GM18508 (cell line): ENCODE measurements around the gene ARL6.
A peak's percentile ranks its signal among the peaks of the same experiment; 100 is the strongest.

Experiments used
- ATAC-seq: cut with Tn5 transposase; IDR thresholded peaks from one replicate; pipeline ENCODE4 v1.9.1; 2021; ENCODE audit warnings: moderate number of reproducible peaks; ENCODE audit not compliant: insufficient read depth, unreplicated experiment

ARL6 gene

GRCh38 chr3:97764407-97765238 is at the start of gene ARL6:
ARL6 (plus strand) TSS chr3:97764758; CDS start chr3:97768108, 3,350 bp downstream.
- peak; percentile 92 for ATAC-seq

- peak; percentile 87 for ATAC-seq
Measured at GRCh38 chr3:97719156-97719821, 45.3 kb upstream of the ARL6 start.

- ATAC-seq, result no peak
Measured at GRCh38 chr3:97720417-97720816, 44.1 kb upstream of the ARL6 start.

- no peak for ATAC-seq
Measured at GRCh38 chr3:97721446-97721845, 43.1 kb upstream of the ARL6 start.

GRCh38 chr3:97736928-97737327 is 27.6 kb upstream of the ARL6 start:
- no peak for ATAC-seq

GRCh38 chr3:97738761-97739160 is 25.8 kb upstream of the ARL6 start:
- ATAC-seq, result no peak

- ATAC-seq, result no peak
Measured at GRCh38 chr3:97742036-97742435, 22.5 kb upstream of the ARL6 start.

GRCh38 chr3:97744289-97744688 is 20.3 kb upstream of the ARL6 start:
- no peak for ATAC-seq

- no peak for ATAC-seq
Measured at GRCh38 chr3:97763586-97764406, 762 bp upstream of the ARL6 start.

- ATAC-seq, result no peak
Measured at GRCh38 chr3:97765336-97765735, 778 bp downstream of the ARL6 start.

- ATAC-seq, result no peak
Measured at GRCh38 chr3:97772926-97773325, 8.4 kb downstream of the ARL6 start.

- no peak for ATAC-seq
Measured at GRCh38 chr3:97778152-97778551, 13.6 kb downstream of the ARL6 start.

GRCh38 chr3:97793420-97794019 is 29.0 kb downstream of the ARL6 start:
- no peak for ATAC-seq

GRCh38 chr3:97795951-97796350 is 31.4 kb downstream of the ARL6 start:
- no peak for ATAC-seq

GRCh38 chr3:97804471-97804870 is 39.9 kb downstream of the ARL6 start:
- ATAC-seq, result no peak

- no peak for ATAC-seq
Measured at GRCh38 chr3:97810779-97811390, 46.3 kb downstream of the ARL6 start.

GRCh38 chr3:97815149-97815917 is 50.8 kb downstream of the ARL6 start:
- ATAC-seq, result no peak

- no peak for ATAC-seq
Measured at GRCh38 chr3:97816811-97817210, 52.3 kb downstream of the ARL6 start.

GRCh38 chr3:97817965-97818364 is 53.4 kb downstream of the ARL6 start:
- no peak for ATAC-seq
